Measurements from ENCODE around the gene USP11. TPM values are rescaled to one million over a fixed set of nuclear protein-coding genes. Genes with fewer than 3 reads are reported as not detected.

Gene USP11
- total RNA-seq, 2 donors from 2014 or later: 113 to 214 TPM

GRCh38 chrX:47215291-47215900 lies 17.4 kb upstream of the USP11 start:
- no peaks in the 10 kb centered on the region for H3K4me1 ChIP-seq (ENCODE audit: control insufficient read depth, insufficient read depth, low read length)
- Mint-ChIP-seq H3K27me3 (ENCODE audit: insufficient read depth) (no peaks in the 10 kb centered on the region), H3K4me3 (no peak overlapping the region), H3K36me3 (ENCODE audit: low read depth) (peaks cover 61% of the 10 kb centered on the region), H3K27ac (peak overlapping the region; percentile 99), H3K9me3 (no peaks in the 10 kb centered on the region), H3K4me1 (peaks cover 30% of the 10 kb centered on the region)
- H3K9ac ChIP-seq (ENCODE audit: extremely low read depth, low read length, poor library complexity, severe bottlenecking): no peak overlapping the region
- H3K27me3 ChIP-seq (ENCODE audit: control insufficient read depth, insufficient read depth, low read length, poor library complexity, severe bottlenecking): no peaks in the 10 kb centered on the region
- H3K4me3 ChIP-seq (ENCODE audit: low read length): no peak overlapping the region
- no peak for TF ChIP-seq CTCF (conservative IDR thresholded peaks at IDR 0.05)
- 92 to 100% methylated on average over 2 to 12 of the region's 12 CpGs for WGBS, 2 experiments (ENCODE audit: insufficient coverage in 1 of 2, insufficient read length in 1 of 2)
- H3K27ac ChIP-seq (ENCODE audit: low read depth, low read length): no peak overlapping the region
- no peak for DNase-seq
- peaks cover 45% of the 10 kb centered on the region for H3K36me3 ChIP-seq (ENCODE audit: control insufficient read depth, insufficient read depth, low read length)
- H3K9me3 ChIP-seq (ENCODE audit: control insufficient read depth, low read length): no peaks in the 10 kb centered on the region

GRCh38 chrX:47216393-47216925 lies 16.4 kb upstream of the USP11 start:
- DNase-seq: no peak
- Histone ChIP-seq H3K4me1 (ENCODE audit: control insufficient read depth, insufficient read depth, low read length) (no peaks in the 10 kb centered on the region), H3K27ac (ENCODE audit: low read depth, low read length) (peak overlapping the region; percentile 82), H3K36me3 (ENCODE audit: control insufficient read depth, insufficient read depth, low read length) (peaks cover 38% of the 10 kb centered on the region), H3K27me3 (ENCODE audit: control insufficient read depth, insufficient read depth, low read length, poor library complexity, severe bottlenecking) (no peaks in the 10 kb centered on the region), H3K9ac (ENCODE audit: extremely low read depth, low read length, poor library complexity, severe bottlenecking) (no peak overlapping the region), H3K4me3 (ENCODE audit: low read length) (no peak overlapping the region), H3K9me3 (ENCODE audit: control insufficient read depth, low read length) (no peaks in the 10 kb centered on the region)
- no peaks in the 10 kb centered on the region for H3K9me3 Mint-ChIP-seq
- H3K4me1 Mint-ChIP-seq: peaks cover 36% of the 10 kb centered on the region
- peaks cover 56% of the 10 kb centered on the region for H3K36me3 Mint-ChIP-seq (ENCODE audit: low read depth)
- TF ChIP-seq CTCF (conservative IDR thresholded peaks at IDR 0.05): no peak
- no peaks in the 10 kb centered on the region for H3K27me3 Mint-ChIP-seq (ENCODE audit: insufficient read depth)
- peak overlapping the region; percentile 99 for H3K27ac Mint-ChIP-seq
- 85 to 93% methylated on average over 3 to 8 of the region's 8 CpGs for WGBS, 2 experiments (ENCODE audit: insufficient coverage in 1 of 2, insufficient read length in 1 of 2)
- H3K4me3 Mint-ChIP-seq: no peak overlapping the region

GRCh38 chrX:47217121-47217851 lies 15.5 kb upstream of the USP11 start:
- Mint-ChIP-seq H3K27me3 (ENCODE audit: insufficient read depth) (no peaks in the 10 kb centered on the region), H3K27ac (peak overlapping the region; percentile 99), H3K4me1 (peaks cover 36% of the 10 kb centered on the region), H3K36me3 (ENCODE audit: low read depth) (peaks cover 56% of the 10 kb centered on the region), H3K9me3 (no peaks in the 10 kb centered on the region), H3K4me3 (peak overlapping the region; percentile 88)
- Histone ChIP-seq H3K27ac (ENCODE audit: low read depth, low read length) (peak overlapping the region; percentile 82), H3K9me3 (ENCODE audit: control insufficient read depth, low read length) (no peaks in the 10 kb centered on the region), H3K9ac (ENCODE audit: extremely low read depth, low read length, poor library complexity, severe bottlenecking) (peak overlapping the region; percentile 30), H3K4me1 (ENCODE audit: control insufficient read depth, insufficient read depth, low read length) (no peaks in the 10 kb centered on the region), H3K36me3 (ENCODE audit: control insufficient read depth, insufficient read depth, low read length) (peaks cover 33% of the 10 kb centered on the region), H3K27me3 (ENCODE audit: control insufficient read depth, insufficient read depth, low read length, poor library complexity, severe bottlenecking) (no peaks in the 10 kb centered on the region), H3K4me3 (ENCODE audit: low read length) (peak overlapping the region; percentile 69)
- no peak for TF ChIP-seq CTCF (conservative IDR thresholded peaks at IDR 0.05)
- no peak for DNase-seq
- WGBS, 2 experiments (ENCODE audit: insufficient coverage in 1 of 2, insufficient read length in 1 of 2): 19 to 80% methylated on average over 1 to 21 of the region's 22 CpGs

Data from endodermal cell (in vitro differentiated cells).